Measurements from ENCODE around the gene B3GALT5. TPM values are rescaled to one million over a fixed set of nuclear protein-coding genes. Genes with fewer than 3 reads are reported as not detected.

B3GALT5 gene
- total RNA-seq, 1 donor from 2014 or later = not detected

GRCh38 chr21:39647476-39647875 is 34.7 kb downstream of the B3GALT5 start:
- Mint-ChIP-seq H3K4me3 (ENCODE audit: unreplicated experiment) (no peak overlapping the region), H3K27me3 (ENCODE audit: low read depth) (peaks cover 18% of the 10 kb centered on the region), H3K4me1 (ENCODE audit: low read depth) (peaks cover 5% of the 10 kb centered on the region), H3K9me3 (ENCODE audit: low read depth) (peaks cover 3% of the 10 kb centered on the region), H3K36me3 (ENCODE audit: low read depth) (no peaks in the 10 kb centered on the region), H3K27ac (ENCODE audit: unreplicated experiment) (no peak overlapping the region)
- TF ChIP-seq CTCF (IDR thresholded peaks at IDR 0.05) = no peak
- DNase-seq (ENCODE audit: low spot score) = no peak

DNA sequence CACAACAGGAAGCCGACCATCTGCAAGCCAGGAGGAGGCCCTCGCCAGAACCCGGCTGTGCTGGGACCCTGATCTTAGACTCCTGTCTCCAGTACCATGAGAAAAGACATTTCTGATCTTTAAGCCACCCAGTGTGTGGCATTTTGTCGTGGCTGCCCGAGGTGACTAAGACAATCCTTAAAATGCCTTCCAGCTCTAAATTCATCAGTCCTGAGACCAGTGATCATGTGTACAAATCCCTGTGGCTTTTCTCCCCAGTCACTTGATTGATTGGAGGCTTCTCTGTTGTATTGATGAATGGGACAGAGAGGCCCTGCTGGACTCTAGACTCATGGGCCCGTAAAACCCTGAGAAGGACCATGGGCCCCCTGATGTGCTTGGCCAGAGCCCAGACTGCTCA is 36.1 kb downstream of the B3GALT5 start:
- Mint-ChIP-seq H3K27ac (ENCODE audit: unreplicated experiment) (no peak overlapping the region), H3K4me3 (ENCODE audit: unreplicated experiment) (no peak overlapping the region), H3K9me3 (ENCODE audit: low read depth) (peaks cover 11% of the 10 kb centered on the region), H3K4me1 (ENCODE audit: low read depth) (peaks cover 5% of the 10 kb centered on the region), H3K27me3 (ENCODE audit: low read depth) (peaks cover 11% of the 10 kb centered on the region), H3K36me3 (ENCODE audit: low read depth) (no peaks in the 10 kb centered on the region)
- no peak for DNase-seq (ENCODE audit: low spot score)
- no peak for TF ChIP-seq CTCF (IDR thresholded peaks at IDR 0.05)

DNA sequence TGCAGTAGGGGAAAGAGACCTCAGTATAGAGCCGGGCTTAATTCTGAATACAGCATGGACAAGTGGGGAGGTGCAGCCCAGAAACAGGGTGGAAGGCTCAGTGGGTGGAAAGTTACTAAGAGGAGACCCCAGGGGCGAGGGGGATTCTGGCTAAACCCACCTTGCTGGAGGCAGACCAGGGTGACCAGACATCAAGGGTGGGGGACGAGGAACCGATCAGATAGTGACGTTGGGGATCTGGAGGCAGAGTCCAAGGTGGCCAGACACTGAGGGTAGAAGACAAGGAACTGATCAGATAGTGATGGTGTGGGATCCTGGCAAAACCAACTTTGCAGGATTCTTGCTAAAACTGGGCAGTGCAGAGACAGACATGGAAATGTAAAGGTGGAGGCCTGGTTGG is 36.8 kb downstream of the B3GALT5 start:
- TF ChIP-seq CTCF (IDR thresholded peaks at IDR 0.05) = no peak
- peaks cover 5% of the 10 kb centered on the region for H3K4me1 Mint-ChIP-seq (ENCODE audit: low read depth)
- H3K27me3 Mint-ChIP-seq (ENCODE audit: low read depth) = peaks cover 9% of the 10 kb centered on the region
- no peak overlapping the region for H3K4me3 Mint-ChIP-seq (ENCODE audit: unreplicated experiment)
- H3K36me3 Mint-ChIP-seq (ENCODE audit: low read depth) = no peaks in the 10 kb centered on the region
- peaks cover 18% of the 10 kb centered on the region for H3K9me3 Mint-ChIP-seq (ENCODE audit: low read depth)
- H3K27ac Mint-ChIP-seq (ENCODE audit: unreplicated experiment) = no peak overlapping the region
- no peak for DNase-seq (ENCODE audit: low spot score)

DNA sequence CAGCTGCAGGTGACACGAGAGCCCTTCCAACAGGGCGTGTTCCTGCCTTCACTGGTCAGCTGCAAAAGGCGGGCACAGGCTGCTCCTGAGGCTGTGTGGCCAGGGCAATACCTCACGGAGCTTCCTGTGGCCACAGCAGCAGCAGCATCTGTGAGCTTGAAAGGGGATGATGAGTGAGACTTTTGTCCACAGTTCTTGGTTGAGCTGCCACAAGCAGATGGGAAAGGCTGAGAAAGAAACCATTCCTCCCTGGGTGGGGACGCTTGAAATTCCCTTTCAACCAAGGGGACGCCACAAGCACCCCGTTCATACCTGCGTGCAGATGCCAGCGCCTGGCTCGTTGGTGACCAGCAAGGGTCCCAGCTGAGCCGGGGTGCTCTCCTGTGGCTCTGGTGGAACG is 37.6 kb downstream of the B3GALT5 start:
- Mint-ChIP-seq H3K9me3 (ENCODE audit: low read depth) (peaks cover 18% of the 10 kb centered on the region), H3K27ac (ENCODE audit: unreplicated experiment) (no peak overlapping the region), H3K4me3 (ENCODE audit: unreplicated experiment) (no peak overlapping the region), H3K4me1 (ENCODE audit: low read depth) (peaks cover 5% of the 10 kb centered on the region), H3K36me3 (ENCODE audit: low read depth) (no peaks in the 10 kb centered on the region), H3K27me3 (ENCODE audit: low read depth) (peaks cover 3% of the 10 kb centered on the region)
- TF ChIP-seq CTCF (IDR thresholded peaks at IDR 0.05) = no peak
- no peak for DNase-seq (ENCODE audit: low spot score)

- DNase-seq (ENCODE audit: low spot score) = no peak
- Mint-ChIP-seq H3K9me3 (ENCODE audit: low read depth) (peaks cover 18% of the 10 kb centered on the region), H3K27ac (ENCODE audit: unreplicated experiment) (no peak overlapping the region), H3K4me3 (ENCODE audit: unreplicated experiment) (no peak overlapping the region), H3K27me3 (ENCODE audit: low read depth) (no peaks in the 10 kb centered on the region), H3K36me3 (ENCODE audit: low read depth) (no peaks in the 10 kb centered on the region), H3K4me1 (ENCODE audit: low read depth) (peaks cover 5% of the 10 kb centered on the region)
- TF ChIP-seq CTCF (IDR thresholded peaks at IDR 0.05) = no peak
Measured at GRCh38 chr21:39650801-39651200, 38.1 kb downstream of the B3GALT5 start.
